GM23338 (cell line): ENCODE measurements around the gene HSCB.

Source experiments
- CREB1 ChIP-seq: fragments of 250-450 bp; sonication (Bioruptor Pico); IDR thresholded peaks from 2 replicates; pipeline ENCODE4 v1.5.0; 2020; ENCODE audit warnings: low read depth, mild to moderate bottlenecking, moderate library complexity
- CTCF ChIP-seq, 2 experiments: fragments of 200-600 bp in 1 of 2; sonication (generic) in 1 of 2; conservative IDR thresholded peaks; 2 replicates each; pipeline versions ENCODE4 v1.5.1 to v1.6.1; 2016 to 2017; ENCODE audit warnings: antibody characterized with exemption in 2 of 2, low read depth in 2 of 2, mild to moderate bottlenecking in 2 of 2, moderate library complexity in 1 of 2
- EZH2 ChIP-seq: fragments of 200-600 bp; sonication (generic); IDR thresholded peaks from one replicate; pipeline ENCODE4 v1.8.0; 2017; ENCODE audit warnings: antibody characterized with exemption, mild to moderate bottlenecking, low read depth; ENCODE audit not compliant: unreplicated experiment
- EZH2phosphoT487 ChIP-seq: fragments of 200-600 bp; sonication (generic); IDR thresholded peaks from one replicate; pipeline ENCODE4 v1.8.1; 2018; ENCODE audit warnings: antibody characterized with exemption; ENCODE audit not compliant: unreplicated experiment
- JUNB ChIP-seq: IDR thresholded peaks from one replicate; pipeline ENCODE4 v1.6.1; 2016; ENCODE audit warnings: antibody characterized with exemption; ENCODE audit not compliant: unreplicated experiment
- NANOG ChIP-seq: IDR thresholded peaks from 2 replicates; pipeline ENCODE4 v1.6.1; 2016; ENCODE audit warnings: antibody characterized with exemption, borderline replicate concordance
- POLR2AphosphoS5 ChIP-seq: IDR thresholded peaks from 2 replicates; pipeline ENCODE4 v1.6.1; 2016; ENCODE audit warnings: antibody characterized with exemption, low read depth
- ZNF462 ChIP-seq: fragments of 250-450 bp; sonication (Bioruptor Pico); IDR thresholded peaks from 2 replicates; pipeline ENCODE4 v1.5.0; 2020; ENCODE audit warnings: mild to moderate bottlenecking, moderate library complexity
- TF ChIP-seq, protein P1 (sequence below): IDR thresholded peaks from one replicate; pipeline ENCODE4 v1.6.1; 2018; ENCODE audit warnings: antibody characterized with exemption; ENCODE audit not compliant: unreplicated experiment

GRCh38 chr22:28791841-28792490 is 50.1 kb downstream of the HSCB start:
- no peak for TF ChIP-seq EZH2
- no peak for TF ChIP-seq CTCF (conservative IDR thresholded peaks at IDR 0.05; ENCODE audit: low read depth in 2 of 2)
- TF ChIP-seq CREB1 (CRISPR knock-in tag) = no peak
- no peak for TF ChIP-seq POLR2AphosphoS5
- TF ChIP-seq JUNB = no peak
- TF ChIP-seq, protein P1, sequence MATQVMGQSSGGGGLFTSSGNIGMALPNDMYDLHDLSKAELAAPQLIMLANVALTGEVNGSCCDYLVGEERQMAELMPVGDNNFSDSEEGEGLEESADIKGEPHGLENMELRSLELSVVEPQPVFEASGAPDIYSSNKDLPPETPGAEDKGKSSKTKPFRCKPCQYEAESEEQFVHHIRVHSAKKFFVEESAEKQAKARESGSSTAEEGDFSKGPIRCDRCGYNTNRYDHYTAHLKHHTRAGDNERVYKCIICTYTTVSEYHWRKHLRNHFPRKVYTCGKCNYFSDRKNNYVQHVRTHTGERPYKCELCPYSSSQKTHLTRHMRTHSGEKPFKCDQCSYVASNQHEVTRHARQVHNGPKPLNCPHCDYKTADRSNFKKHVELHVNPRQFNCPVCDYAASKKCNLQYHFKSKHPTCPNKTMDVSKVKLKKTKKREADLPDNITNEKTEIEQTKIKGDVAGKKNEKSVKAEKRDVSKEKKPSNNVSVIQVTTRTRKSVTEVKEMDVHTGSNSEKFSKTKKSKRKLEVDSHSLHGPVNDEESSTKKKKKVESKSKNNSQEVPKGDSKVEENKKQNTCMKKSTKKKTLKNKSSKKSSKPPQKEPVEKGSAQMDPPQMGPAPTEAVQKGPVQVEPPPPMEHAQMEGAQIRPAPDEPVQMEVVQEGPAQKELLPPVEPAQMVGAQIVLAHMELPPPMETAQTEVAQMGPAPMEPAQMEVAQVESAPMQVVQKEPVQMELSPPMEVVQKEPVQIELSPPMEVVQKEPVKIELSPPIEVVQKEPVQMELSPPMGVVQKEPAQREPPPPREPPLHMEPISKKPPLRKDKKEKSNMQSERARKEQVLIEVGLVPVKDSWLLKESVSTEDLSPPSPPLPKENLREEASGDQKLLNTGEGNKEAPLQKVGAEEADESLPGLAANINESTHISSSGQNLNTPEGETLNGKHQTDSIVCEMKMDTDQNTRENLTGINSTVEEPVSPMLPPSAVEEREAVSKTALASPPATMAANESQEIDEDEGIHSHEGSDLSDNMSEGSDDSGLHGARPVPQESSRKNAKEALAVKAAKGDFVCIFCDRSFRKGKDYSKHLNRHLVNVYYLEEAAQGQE = no peak
- no peak for TF ChIP-seq NANOG
- no peak for TF ChIP-seq EZH2phosphoT487
- TF ChIP-seq ZNF462 (CRISPR knock-in tag) = no peak
